Sigmoid colon (tissue), 4 donors: ENCODE data around the gene CNTNAP5.

ENCODE experiments used
- POLR2AphosphoS5 ChIP-seq, 4 donors: sonication (generic); formaldehyde crosslinking; IDR thresholded peaks; one replicate each; pipeline ENCODE4 v1.6.1; 2017; ENCODE audit warnings: antibody characterized with exemption in 4 of 4
- TF ChIP-seq, protein P1 (sequence below), 4 experiments: fragments of 450-650 bp in 3 of 4; fragments of 200-600 bp in 1 of 4; IDR thresholded peaks; one replicate each; pipeline ENCODE4 v1.5.1; 2016 to 2019; ENCODE audit warnings: antibody characterized with exemption in 4 of 4, mild to moderate bottlenecking in 3 of 4, moderate library complexity in 2 of 4

DNA sequence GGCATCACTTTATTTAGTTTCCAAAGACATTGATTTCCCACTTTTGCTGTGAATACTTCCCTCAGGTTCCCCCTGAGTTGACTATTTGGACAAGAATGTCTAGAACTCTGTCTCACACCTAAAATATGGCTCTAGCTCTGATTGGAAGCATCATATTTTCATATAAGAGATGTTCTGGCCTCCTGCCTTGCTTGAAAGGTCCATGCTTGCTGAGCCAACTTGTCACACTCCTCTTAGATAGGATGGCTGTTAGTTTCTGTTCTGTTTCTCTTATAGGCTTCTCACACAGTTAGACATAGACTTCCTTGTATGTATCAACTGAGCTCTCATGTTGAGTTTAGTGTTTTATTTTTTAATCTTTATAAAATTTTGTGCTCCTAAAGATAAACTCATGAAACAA lies 87.1 kb downstream of the CNTNAP5 start:
- TF ChIP-seq POLR2AphosphoS5 (IDR thresholded peaks at IDR 0.05): no peak
- TF ChIP-seq, protein P1, sequence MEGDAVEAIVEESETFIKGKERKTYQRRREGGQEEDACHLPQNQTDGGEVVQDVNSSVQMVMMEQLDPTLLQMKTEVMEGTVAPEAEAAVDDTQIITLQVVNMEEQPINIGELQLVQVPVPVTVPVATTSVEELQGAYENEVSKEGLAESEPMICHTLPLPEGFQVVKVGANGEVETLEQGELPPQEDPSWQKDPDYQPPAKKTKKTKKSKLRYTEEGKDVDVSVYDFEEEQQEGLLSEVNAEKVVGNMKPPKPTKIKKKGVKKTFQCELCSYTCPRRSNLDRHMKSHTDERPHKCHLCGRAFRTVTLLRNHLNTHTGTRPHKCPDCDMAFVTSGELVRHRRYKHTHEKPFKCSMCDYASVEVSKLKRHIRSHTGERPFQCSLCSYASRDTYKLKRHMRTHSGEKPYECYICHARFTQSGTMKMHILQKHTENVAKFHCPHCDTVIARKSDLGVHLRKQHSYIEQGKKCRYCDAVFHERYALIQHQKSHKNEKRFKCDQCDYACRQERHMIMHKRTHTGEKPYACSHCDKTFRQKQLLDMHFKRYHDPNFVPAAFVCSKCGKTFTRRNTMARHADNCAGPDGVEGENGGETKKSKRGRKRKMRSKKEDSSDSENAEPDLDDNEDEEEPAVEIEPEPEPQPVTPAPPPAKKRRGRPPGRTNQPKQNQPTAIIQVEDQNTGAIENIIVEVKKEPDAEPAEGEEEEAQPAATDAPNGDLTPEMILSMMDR (IDR thresholded peaks at IDR 0.05): no peak
